ENCODE measurements around the gene PJA1.
A peak's percentile ranks its signal among the peaks of the same experiment; 100 is the strongest.

- TF ChIP-seq CTCF (IDR thresholded peaks at IDR 0.05) (peak; percentile 56), RFX5 (IDR thresholded peaks at IDR 0.05; ENCODE audit: low read length) (no peak), POLR2AphosphoS5 (IDR thresholded peaks at IDR 0.05; ENCODE audit: low read depth, low read length) (no peak), JUND (IDR thresholded peaks at IDR 0.05) (no peak)
These were observed 31.2 kb downstream of the PJA1 start for GRCh38 chrX:69133921-69134542.
